Muscle layer of duodenum (tissue), 2 donors: Measurements from ENCODE around the gene IL17F.

ENCODE experiments used
- H3K27ac ChIP-seq: one replicate; pipeline ENCODE4 v1.7.0; 2013; ENCODE audit warnings: mild to moderate bottlenecking, low read length
- H3K27me3 ChIP-seq: one replicate; pipeline ENCODE4 v1.7.0; 2013; ENCODE audit warnings: low read depth, mild to moderate bottlenecking, control low read depth, low read length
- H3K36me3 ChIP-seq, 2 donors: one replicate each; pipeline ENCODE4 v1.7.0; 2013; ENCODE audit warnings: low read length in 2 of 2, control low read depth in 1 of 2, mild to moderate bottlenecking in 1 of 2; ENCODE audit not compliant: insufficient read depth in 2 of 2, control insufficient read depth in 1 of 2
- H3K4me1 ChIP-seq, 2 donors: one replicate each; pipeline ENCODE4 v1.7.0; 2013; ENCODE audit warnings: low read length in 2 of 2, mild to moderate bottlenecking in 2 of 2, control low read depth in 1 of 2, moderate library complexity in 1 of 2; ENCODE audit not compliant: insufficient read depth in 2 of 2, control insufficient read depth in 1 of 2
- H3K4me3 ChIP-seq, 2 donors: one replicate each; pipeline ENCODE4 v1.7.0; 2013; ENCODE audit warnings: low read length in 2 of 2, low read depth in 1 of 2, mild to moderate bottlenecking in 1 of 2
- H3K9me3 ChIP-seq, 2 donors: one replicate each; pipeline ENCODE4 v1.7.0; 2013; ENCODE audit warnings: low read length in 2 of 2, control low read depth in 1 of 2, mild to moderate bottlenecking in 1 of 2; ENCODE audit not compliant: control insufficient read depth in 1 of 2
- donor health status: healthy.

Gene IL17F

DNA sequence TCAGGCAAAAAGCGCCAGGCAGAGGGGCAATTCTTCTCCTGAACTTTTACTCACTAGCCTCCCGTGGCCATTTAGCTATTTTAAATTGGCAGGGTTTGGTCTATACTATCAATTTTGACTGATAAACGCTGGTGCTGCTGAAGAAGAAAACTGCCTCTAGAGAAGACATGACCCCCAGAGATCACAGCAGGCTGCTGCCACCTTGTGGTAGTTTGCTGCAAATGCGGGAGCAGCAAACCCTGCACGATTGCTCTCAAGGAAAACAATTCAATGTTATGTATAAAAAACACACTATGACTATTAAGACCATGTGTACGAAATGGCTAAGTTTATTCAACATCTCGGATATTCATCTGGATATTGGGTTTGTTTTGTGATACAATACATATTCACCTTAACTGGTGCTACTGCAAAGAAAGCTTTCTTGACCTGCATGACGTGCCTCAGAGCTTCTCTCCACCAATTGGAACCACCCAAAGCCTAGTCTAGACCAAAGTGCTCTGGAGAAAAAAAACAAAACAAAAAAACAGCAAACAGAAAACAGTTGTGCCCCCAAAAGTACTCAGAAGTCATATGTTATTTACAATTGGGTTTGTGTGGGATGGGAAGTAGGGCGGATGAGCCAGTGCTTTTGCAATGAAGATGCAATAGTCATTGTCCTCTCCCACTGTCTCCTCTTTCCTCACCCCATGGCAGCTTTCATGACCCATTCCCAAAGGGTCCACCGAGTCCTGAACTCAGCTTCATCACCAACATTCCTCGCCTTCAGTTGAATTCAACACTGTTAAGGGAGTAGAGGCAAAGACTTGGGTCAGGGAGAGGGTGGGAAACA is 19.6 kb upstream of the IL17F start:
- H3K27ac ChIP-seq, result no peak overlapping the region
- no peaks in the 10 kb centered on the region for H3K9me3 ChIP-seq
- no peak overlapping the region for H3K4me3 ChIP-seq
- H3K4me1 ChIP-seq, result no peaks in the 10 kb centered on the region
- peaks cover 41 to 44% of the 10 kb centered on the region in 2 donors for H3K36me3 ChIP-seq
- no peaks in the 10 kb centered on the region for H3K27me3 ChIP-seq

- H3K4me1 ChIP-seq, result no peaks in the 10 kb centered on the region
- H3K27ac ChIP-seq, result no peak overlapping the region
- H3K36me3 ChIP-seq, result peaks cover 30 to 32% of the 10 kb centered on the region in 2 donors
- no peak overlapping the region for H3K4me3 ChIP-seq
- H3K9me3 ChIP-seq, result no peaks in the 10 kb centered on the region
- no peaks in the 10 kb centered on the region for H3K27me3 ChIP-seq
Measured at GRCh38 chr6:52262620-52263344, 18.5 kb upstream of the IL17F start.

- Histone ChIP-seq H3K27ac (no peak overlapping the region), H3K36me3 (peaks cover 21% of the 10 kb centered on the region in 2 donors), H3K27me3 (no peaks in the 10 kb centered on the region), H3K4me1 (no peaks in the 10 kb centered on the region), H3K4me3 (no peak overlapping the region), H3K9me3 (no peaks in the 10 kb centered on the region)
Measured at GRCh38 chr6:52261229-52261628, 16.9 kb upstream of the IL17F start.

DNA sequence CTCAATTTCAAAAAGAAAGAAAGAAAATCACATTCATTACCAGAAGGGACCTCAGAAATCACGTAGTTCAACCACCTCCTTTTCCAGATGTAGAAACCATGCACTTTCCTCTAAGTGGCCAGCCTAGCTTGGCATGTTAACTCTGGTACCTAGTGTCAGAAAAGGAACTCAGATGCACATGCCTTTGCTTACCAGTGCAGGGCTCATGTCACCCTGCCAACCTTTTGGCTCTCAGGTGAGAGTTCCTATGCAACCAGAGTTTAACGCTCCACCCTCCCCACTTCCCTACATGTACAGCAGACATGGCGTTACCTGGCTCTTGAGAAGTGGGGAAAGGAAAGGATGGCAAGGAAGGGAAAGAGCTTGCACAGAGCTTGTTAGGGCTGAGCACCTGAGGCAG is 16.3 kb upstream of the IL17F start:
- no peaks in the 10 kb centered on the region for H3K9me3 ChIP-seq
- no peak overlapping the region for H3K4me3 ChIP-seq
- H3K36me3 ChIP-seq, result peaks cover 15 to 17% of the 10 kb centered on the region in 2 donors
- H3K27ac ChIP-seq, result no peak overlapping the region
- no peaks in the 10 kb centered on the region for H3K4me1 ChIP-seq
- H3K27me3 ChIP-seq, result no peaks in the 10 kb centered on the region

DNA sequence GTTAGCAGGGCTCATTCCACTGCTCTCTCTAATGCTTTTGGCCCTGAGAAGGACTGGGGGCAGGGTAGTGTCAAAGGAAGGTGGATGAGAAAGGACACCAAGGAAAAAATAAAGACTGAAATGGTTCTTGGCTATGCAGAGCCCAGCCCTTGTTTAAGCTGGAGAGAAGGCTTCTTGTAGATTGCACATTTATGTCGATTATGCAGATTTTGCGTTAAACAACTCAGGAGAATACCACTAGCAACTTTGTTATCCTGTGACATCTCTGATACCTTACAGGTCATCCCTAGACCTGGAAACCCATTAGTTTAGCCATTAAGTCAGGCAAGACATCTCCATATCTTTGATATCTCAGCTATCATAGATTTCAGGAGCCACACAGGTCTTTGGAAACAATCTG is 11.1 kb upstream of the IL17F start:
- Histone ChIP-seq H3K36me3 (no peaks in the 10 kb centered on the region), H3K4me3 (no peak overlapping the region), H3K27ac (no peak overlapping the region), H3K9me3 (no peaks in the 10 kb centered on the region), H3K27me3 (no peaks in the 10 kb centered on the region), H3K4me1 (no peaks in the 10 kb centered on the region)

DNA sequence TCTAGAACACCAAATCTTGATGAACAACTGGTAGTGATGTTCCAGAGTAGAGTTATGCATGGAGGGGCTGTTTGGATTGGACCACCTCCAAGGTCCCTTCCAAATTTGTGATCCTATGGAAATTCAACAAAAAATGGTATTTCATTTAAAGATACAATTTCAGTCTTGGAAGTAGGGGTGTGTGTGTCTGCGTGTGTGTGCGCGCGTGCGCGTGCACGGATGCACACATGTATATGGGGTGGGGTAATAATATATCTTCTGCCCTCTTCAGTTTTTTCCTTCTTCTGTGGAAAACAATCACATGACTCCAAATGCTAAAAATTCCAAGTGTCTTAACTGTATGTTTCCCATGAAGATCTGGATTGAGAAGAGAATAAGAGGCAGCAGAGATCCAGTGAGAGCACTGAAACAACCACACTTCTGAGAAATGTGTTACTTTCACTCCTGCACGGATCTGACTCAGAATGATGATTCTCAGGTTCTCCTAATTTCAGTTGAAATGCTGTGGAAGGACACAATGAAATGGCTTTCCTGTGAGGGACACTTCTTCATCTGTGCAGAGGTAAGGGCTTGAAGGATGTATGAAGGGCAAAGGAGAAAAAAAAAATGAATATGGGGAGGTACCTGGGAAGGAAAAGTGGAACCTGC is 10.6 kb upstream of the IL17F start:
- Histone ChIP-seq H3K4me3 (no peak overlapping the region), H3K27ac (no peak overlapping the region), H3K27me3 (no peaks in the 10 kb centered on the region), H3K9me3 (no peaks in the 10 kb centered on the region), H3K4me1 (no peaks in the 10 kb centered on the region), H3K36me3 (no peaks in the 10 kb centered on the region)

DNA sequence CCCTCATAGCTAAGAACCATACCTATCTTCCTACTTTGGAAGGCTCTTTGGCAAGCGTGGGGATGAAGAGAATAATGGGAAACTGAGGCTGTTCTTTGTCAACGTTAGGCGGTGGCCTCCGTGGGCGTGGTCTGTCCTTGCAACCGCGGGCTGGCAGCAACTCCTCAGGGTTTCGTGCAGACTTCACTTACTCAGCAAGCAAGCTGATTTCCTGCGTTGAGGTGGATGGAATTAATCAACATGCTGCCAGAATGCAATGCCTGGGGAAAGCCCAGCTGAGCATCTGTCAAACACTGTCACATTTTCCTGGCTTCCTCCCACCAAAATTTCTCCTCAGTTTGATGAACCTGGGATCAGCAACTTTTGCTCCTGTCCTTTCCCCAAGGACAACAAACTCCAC is 9.2 kb upstream of the IL17F start:
- Histone ChIP-seq H3K27me3 (no peaks in the 10 kb centered on the region), H3K4me1 (no peaks in the 10 kb centered on the region), H3K36me3 (no peaks in the 10 kb centered on the region), H3K4me3 (no peak overlapping the region), H3K27ac (no peak overlapping the region), H3K9me3 (no peaks in the 10 kb centered on the region)

GRCh38 chr6:52251113-52251512 is 6.8 kb upstream of the IL17F start:
- Histone ChIP-seq H3K36me3 (no peaks in the 10 kb centered on the region), H3K9me3 (no peaks in the 10 kb centered on the region), H3K4me3 (no peak overlapping the region), H3K27ac (no peak overlapping the region), H3K27me3 (no peaks in the 10 kb centered on the region), H3K4me1 (no peaks in the 10 kb centered on the region)

DNA sequence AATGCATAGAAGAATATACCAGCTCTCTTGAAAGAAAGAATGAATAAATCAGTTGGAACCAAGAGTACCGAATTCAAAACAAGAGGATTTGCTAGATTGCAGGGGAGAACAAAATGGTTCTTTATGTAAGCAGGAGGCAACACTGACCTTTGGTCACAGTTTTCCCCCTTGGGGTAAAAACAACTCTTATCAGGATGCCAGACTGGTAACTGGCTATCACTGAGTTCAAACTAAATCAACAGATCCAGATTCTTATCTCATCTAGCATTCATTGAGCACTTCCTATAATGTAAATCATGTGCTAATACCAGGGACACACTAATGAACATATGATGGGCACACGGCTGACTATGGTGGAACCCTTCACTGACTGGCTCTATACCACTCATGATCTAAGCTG is 4.8 kb upstream of the IL17F start:
- H3K9me3 ChIP-seq, result no peaks in the 10 kb centered on the region
- no peaks in the 10 kb centered on the region for H3K36me3 ChIP-seq
- no peak overlapping the region for H3K27ac ChIP-seq
- no peaks in the 10 kb centered on the region for H3K27me3 ChIP-seq
- no peak overlapping the region for H3K4me3 ChIP-seq
- no peaks in the 10 kb centered on the region for H3K4me1 ChIP-seq

- no peak overlapping the region for H3K27ac ChIP-seq
- H3K4me3 ChIP-seq, result no peak overlapping the region
- no peaks in the 10 kb centered on the region for H3K9me3 ChIP-seq
- no peaks in the 10 kb centered on the region for H3K36me3 ChIP-seq
- no peaks in the 10 kb centered on the region for H3K27me3 ChIP-seq
- no peaks in the 10 kb centered on the region for H3K4me1 ChIP-seq
Measured at GRCh38 chr6:52245425-52245824, 1.1 kb upstream of the IL17F start.

DNA sequence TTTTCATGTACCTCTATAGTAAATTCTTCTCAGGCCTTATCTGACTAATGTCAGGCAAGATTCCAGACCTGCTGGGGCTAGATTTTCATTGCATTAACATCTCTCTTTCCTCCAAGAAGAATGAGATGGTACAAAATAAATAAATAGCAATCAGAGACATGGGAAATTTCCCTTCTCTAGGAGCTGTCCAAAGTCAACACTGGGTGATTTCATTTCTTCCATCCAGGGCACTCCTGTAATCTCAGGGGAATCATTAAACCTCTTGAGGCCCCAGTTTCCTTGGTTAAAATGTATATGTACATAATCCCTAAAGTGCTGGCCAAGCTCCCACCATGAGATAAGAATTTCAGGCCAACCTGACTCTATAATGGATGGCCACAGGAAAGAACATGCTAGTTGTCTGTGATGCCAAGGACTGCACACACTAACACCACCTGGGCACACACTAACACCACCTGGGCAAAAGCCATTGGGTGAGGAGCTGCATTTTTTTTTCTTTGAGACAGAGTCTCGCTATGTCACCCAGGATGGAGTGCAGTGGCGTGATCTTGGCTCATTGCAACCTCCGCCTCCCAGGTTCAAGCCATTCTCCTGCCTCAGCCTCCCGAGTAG is 912 bp downstream of the IL17F start:
- Histone ChIP-seq H3K4me1 (no peaks in the 10 kb centered on the region), H3K36me3 (no peaks in the 10 kb centered on the region), H3K4me3 (no peak overlapping the region), H3K9me3 (no peaks in the 10 kb centered on the region), H3K27ac (no peak overlapping the region), H3K27me3 (no peaks in the 10 kb centered on the region)
